Gastroesophageal sphincter (tissue), 3 donors: Measurements from ENCODE around the gene CACNG1.

Source experiments
- CTCF ChIP-seq, 4 experiments: fragments of 200-600 bp in 2 of 4; fragments of 450-650 bp in 2 of 4; sonication (generic) in 1 of 4; IDR thresholded peaks; one replicate each; pipeline ENCODE4 v1.5.1; 2017 to 2019; ENCODE audit warnings: antibody characterized with exemption in 4 of 4, mild to moderate bottlenecking in 2 of 4, moderate library complexity in 2 of 4
- POLR2AphosphoS5 ChIP-seq: sonication (generic); formaldehyde crosslinking; IDR thresholded peaks from one replicate; pipeline ENCODE4 v1.6.1; 2017; ENCODE audit warnings: antibody characterized with exemption

DNA sequence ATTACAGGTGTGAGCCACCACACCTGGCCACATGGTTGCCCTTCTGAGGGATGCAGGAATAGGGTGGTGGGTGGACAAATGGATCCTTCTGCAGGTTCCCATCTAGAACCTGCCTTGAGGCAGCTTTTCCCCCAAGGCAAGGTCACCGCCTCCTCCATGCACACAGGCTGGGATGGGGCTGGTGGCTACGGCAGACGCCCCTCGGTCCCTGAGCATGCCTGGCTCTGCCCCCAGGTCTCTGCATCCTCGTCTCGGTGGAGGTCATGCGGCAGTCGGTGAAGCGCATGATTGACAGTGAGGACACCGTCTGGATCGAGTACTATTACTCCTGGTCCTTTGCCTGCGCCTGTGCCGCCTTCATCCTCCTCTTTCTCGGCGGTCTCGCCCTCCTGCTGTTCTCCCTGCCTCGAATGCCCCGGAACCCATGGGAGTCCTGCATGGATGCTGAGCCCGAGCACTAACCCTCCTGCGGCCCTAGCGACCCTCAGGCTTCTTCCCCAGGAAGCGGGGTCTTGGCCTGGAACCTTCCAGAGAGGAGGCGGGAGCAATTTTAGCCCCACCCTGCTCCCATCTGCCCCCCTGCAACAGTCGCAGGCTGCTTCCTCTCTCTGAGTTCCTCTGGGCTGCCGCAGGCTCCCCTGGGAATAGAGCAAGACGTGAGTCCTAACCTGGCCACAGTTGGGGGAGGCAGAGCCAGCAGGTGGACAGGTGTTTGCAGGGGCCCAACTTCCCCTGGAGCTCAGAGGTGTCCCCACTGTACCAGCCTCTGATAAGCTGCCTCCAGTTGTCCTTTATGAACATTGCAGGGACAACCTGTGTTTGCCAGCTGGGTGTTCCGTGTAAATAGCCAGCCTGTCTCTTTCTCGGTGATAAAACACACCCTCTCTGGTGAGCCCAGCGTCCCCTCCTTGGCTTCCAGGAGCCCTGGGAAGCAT lies 11.7 kb downstream of the CACNG1 start:
- TF ChIP-seq CTCF (IDR thresholded peaks at IDR 0.05) (no peak), POLR2AphosphoS5 (no peak)
